Naive B cell (primary cell): Measurements from ENCODE around the gene CAV1. TPM values are rescaled to one million over a fixed set of nuclear protein-coding genes. Genes with fewer than 3 reads are reported as not detected.

Source experiments
- ATAC-seq, 2 donors: fragments of 150-1000 bp; cut with Tn5 transposase; 2 replicates each; pipeline ENCODE4 v1.10.0; 2021; ENCODE audit warnings: low read depth in 2 of 2, mild to moderate bottlenecking in 2 of 2, moderate library complexity in 2 of 2
- DNase-seq: peaks from one replicate; pipeline ENCODE4 v3.0.0; 2022
- H3K27ac Mint-ChIP-seq, 6 donors: one replicate each; pipeline ENCODE4 v1.8.0; 2020 to 2022; ENCODE audit warnings: mild to moderate bottlenecking in 6 of 6, mixed read lengths in 6 of 6, moderate library complexity in 5 of 6, inconsistent platforms in 2 of 6
- H3K27me3 Mint-ChIP-seq, 3 donors: one replicate each; pipeline ENCODE4 v1.8.0; 2021 to 2022; ENCODE audit warnings: mixed read lengths in 3 of 3, mild to moderate bottlenecking in 1 of 3
- H3K36me3 Mint-ChIP-seq, 2 donors: one replicate each; pipeline ENCODE4 v1.8.0; 2020 to 2022; ENCODE audit warnings: mixed read lengths in 2 of 2, inconsistent platforms in 1 of 2, mild to moderate bottlenecking in 1 of 2
- H3K4me1 Mint-ChIP-seq, 3 donors: one replicate each; pipeline ENCODE4 v1.8.0; 2020 to 2022; ENCODE audit warnings: mixed read lengths in 3 of 3, inconsistent platforms in 1 of 3, mild to moderate bottlenecking in 1 of 3, moderate library complexity in 1 of 3
- H3K4me3 Mint-ChIP-seq, 8 donors: one replicate each; pipeline ENCODE4 v1.8.0; 2020 to 2022; ENCODE audit warnings: mild to moderate bottlenecking in 8 of 8, mixed read lengths in 8 of 8, moderate library complexity in 8 of 8, inconsistent platforms in 2 of 8
- H3K9me3 Mint-ChIP-seq, 7 donors: one replicate each; pipeline ENCODE4 v1.8.0; 2020 to 2022; ENCODE audit warnings: mixed read lengths in 7 of 7, mild to moderate bottlenecking in 5 of 7, inconsistent platforms in 2 of 7, moderate library complexity in 1 of 7
- polyA plus RNA-seq, 6 donors: library from polyadenylated mRNA; unstranded; fragments of 300-500 nt; fragmentation: Illumina TruSeq; gene quantifications; one replicate each; pipeline ENCODE4 v1.2.3, GENCODE V29; 2021; ENCODE audit warnings: low read depth in 6 of 6

Gene CAV1
- polyA plus RNA-seq, 6 donors from 2014 or later = 0.73 to 9.0 (median 4.8) TPM

DNA sequence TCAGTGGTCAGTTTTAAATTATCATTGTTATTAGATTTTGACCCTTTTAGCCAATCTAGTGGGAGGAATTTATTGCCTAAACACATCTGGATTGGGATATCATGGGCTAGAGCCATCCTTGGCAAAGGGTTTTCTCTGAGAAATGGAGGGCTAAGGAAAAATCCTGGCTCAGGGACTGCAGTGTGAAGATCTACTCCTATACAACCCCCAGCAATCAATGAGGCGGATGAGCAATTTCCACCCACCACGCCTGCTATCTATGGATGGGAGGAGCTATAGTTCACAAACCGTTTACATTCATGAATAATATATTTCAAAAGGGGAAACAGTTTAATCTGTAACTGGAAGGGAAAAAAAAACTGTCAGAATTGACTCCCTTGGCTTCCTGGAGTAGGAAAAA is 2.7 kb downstream of the CAV1 start:
- no peaks in the 10 kb centered on the region for H3K9me3 Mint-ChIP-seq
- no peak overlapping the region for H3K27ac Mint-ChIP-seq
- peaks cover 23 to 36% (median 31%) of the 10 kb centered on the region in 3 donors for H3K27me3 Mint-ChIP-seq
- no peaks in the 10 kb centered on the region for H3K36me3 Mint-ChIP-seq
- H3K4me3 Mint-ChIP-seq = peak overlapping the region in 1 of 8 donors; percentile 77
- H3K4me1 Mint-ChIP-seq = peaks cover 18 to 35% (median 29%) of the 10 kb centered on the region in 3 donors
- DNase-seq (no peak), ATAC-seq (no peak)

DNA sequence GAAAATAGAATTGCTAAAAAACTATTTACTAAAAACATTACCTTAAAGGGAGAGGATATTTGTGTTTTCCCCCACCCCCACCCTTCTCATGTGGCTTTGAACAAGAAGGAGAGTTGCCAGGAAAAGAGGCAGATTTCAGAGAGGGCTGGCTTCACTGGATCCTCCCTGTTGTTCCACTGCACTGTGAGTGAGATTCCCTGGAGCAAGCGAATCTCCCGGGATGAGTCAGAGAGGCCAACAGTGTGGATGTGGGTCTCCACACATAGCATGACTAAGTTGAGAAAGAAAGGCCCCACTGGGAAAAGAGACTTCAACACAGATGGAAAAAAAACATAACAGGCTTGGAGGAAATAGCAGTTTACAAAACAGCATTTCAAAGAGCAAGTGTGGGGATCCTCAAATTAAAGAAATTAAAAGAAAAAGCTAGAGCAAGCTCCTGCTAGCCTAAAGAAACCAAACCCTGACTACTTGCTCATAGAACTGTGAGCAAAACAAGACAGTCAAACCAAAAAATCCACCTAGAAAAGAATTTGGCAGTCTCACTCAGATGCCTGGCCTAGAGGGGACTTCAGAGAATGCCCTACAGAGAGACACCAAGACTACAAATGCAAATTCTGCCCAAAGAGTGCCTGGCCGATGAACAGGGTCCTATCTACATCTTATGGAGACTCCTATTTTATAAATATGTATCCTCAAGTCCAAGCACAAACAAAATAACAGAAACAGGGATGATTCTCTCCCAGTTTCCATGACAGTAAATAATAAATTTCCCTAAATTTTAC is 3.4 kb downstream of the CAV1 start:
- Mint-ChIP-seq H3K4me1 (peaks cover 18 to 35% (median 29%) of the 10 kb centered on the region in 3 donors), H3K27ac (no peak overlapping the region), H3K9me3 (no peaks in the 10 kb centered on the region), H3K4me3 (peak overlapping the region in 1 of 8 donors; percentile 3), H3K27me3 (peaks cover 18 to 29% (median 25%) of the 10 kb centered on the region in 3 donors), H3K36me3 (no peaks in the 10 kb centered on the region)
- ATAC-seq (no peak), DNase-seq (no peak)

DNA sequence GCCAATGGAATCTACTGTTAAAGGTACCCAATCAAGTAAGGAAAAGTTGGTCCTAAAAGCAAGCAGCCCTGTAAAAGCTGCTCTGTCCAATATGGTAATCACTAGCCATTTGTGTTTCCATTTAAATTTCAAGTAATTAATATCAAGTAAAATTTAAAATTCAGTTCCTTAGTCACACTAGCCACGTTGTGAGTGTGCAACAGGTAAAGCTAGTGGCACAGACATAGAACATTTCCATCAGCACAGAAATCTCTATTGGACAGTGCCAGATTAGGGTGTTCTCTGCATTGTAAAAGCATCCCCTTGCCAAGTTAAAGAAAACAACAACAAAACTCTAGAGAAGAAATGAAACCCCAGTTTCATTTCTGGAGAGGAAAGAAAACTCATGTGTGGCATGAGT is 4.4 kb downstream of the CAV1 start:
- Mint-ChIP-seq H3K27me3 (peaks cover 12 to 23% (median 15%) of the 10 kb centered on the region in 3 donors), H3K4me3 (no peak overlapping the region), H3K36me3 (no peaks in the 10 kb centered on the region), H3K9me3 (no peaks in the 10 kb centered on the region), H3K4me1 (peaks cover 18 to 29% (median 29%) of the 10 kb centered on the region in 3 donors), H3K27ac (no peak overlapping the region)
- no peak for ATAC-seq
- no peak for DNase-seq

DNA sequence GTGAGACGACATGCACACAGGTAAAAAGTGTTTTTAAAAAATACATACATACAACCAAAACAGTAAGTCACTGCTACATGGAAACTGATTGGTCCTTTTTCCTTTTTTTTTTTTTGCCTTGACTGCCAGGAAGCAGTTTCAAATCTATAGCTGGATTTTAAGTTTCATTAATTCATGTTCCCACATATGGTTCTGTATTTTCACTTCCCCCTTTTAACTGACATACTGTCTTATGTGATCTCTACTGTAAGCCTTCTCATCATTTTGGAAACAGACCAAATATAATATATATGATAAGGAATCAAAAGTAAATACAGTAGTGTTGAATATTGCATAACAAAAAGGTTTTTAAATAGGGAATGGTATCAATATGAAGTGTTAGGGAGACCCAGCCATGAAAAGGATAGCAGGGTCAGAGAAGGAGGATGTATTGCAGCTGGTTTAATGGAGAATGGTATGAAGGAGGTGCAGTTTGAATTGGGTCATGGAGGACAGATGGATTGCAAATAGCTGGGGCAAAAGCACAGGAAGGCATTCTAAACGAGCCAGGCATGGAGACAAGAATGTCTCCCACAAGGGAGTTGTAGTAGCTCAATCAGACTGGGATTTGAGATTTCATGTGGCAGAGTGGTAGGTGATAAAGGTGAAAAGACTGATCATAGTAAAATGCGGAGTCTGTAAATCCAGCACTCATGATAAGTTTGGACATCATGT is 5.4 kb downstream of the CAV1 start:
- Mint-ChIP-seq H3K4me1 (peaks cover 11 to 21% (median 21%) of the 10 kb centered on the region in 3 donors), H3K4me3 (no peak overlapping the region), H3K9me3 (no peaks in the 10 kb centered on the region), H3K27me3 (peaks cover 7 to 14% (median 12%) of the 10 kb centered on the region in 3 donors), H3K27ac (no peak overlapping the region), H3K36me3 (no peaks in the 10 kb centered on the region)
- no peak for ATAC-seq
- no peak for DNase-seq

DNA sequence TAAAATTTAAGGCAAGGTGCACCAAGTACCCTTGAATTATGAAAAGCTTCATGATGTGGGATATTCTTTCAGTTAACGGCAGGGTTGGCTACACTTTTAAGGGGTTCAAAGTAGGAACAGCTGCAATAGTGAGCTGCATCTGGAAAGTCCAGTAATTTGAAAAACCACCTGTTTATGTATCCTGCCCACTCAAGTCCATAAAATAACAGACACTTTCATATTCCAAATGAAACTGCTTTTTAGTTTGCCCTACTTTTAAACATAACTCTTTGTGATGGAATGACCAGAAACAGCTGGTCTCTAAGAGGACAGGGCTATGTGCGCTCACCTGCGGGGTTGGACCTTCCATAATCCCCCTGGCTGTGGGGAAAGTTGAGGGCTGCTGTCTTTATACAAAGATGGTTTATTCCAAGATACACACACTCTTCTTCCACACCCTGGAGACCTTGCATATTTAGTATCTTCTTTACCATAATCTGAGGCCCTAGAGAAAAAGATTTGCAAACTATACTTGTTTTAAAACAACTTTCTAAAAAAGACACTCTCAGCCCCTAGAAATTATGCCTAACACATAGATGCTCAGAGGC is 7.4 kb downstream of the CAV1 start:
- ATAC-seq (no peak), DNase-seq (no peak)
- Mint-ChIP-seq H3K27ac (no peak overlapping the region), H3K4me1 (peaks cover 4 to 6% (median 6%) of the 10 kb centered on the region in 3 donors), H3K4me3 (no peak overlapping the region), H3K36me3 (no peaks in the 10 kb centered on the region), H3K9me3 (peaks cover 0 to 2% (median 0%) of the 10 kb centered on the region in 7 donors), H3K27me3 (peaks cover 0 to 2% (median 0%) of the 10 kb centered on the region in 3 donors)

DNA sequence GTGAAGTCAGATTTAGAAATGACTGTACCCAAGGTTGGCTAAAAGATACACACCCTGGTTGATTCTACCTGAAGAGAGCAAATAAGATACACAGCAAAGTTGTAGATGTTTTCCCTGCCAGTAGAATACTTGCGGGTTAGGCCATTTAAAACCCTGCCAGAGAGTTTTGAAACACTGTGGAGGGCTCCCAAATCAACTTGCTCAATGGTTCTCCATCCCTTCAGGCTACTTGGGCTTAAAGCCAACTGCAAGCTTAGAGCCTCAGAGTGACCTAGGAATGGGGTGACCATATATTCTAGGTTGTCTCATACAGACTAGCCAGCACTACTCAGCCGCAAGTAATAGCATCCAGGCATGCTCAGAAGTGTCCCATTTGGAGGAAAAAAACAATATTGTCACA is 10.0 kb downstream of the CAV1 start:
- Mint-ChIP-seq H3K36me3 (peaks cover 4 to 12% of the 10 kb centered on the region in 2 donors), H3K27me3 (peaks cover 0 to 10% (median 0%) of the 10 kb centered on the region in 3 donors), H3K4me1 (peaks cover 4 to 6% (median 6%) of the 10 kb centered on the region in 3 donors), H3K4me3 (no peak overlapping the region), H3K27ac (no peak overlapping the region), H3K9me3 (peaks cover 3 to 15% (median 6%) of the 10 kb centered on the region in 7 donors)
- no peak for ATAC-seq
- no peak for DNase-seq

DNA sequence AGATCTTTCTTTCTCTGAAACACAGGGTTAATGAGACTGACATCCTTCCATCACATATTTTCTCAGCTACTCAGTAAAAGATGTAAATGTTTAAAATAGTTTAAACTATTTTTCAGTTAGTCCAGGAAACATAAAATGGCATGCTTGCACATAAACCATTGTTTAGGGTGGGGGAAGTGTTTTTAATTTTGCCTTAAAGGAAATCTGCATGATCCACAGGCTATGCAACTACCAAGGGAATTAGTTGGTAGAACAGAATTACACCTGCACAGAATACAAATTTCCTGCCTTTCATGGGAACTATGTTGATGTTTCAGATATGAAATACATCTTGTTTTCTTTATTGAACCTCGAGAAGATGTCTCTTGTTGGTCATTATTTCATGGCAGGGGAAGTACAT is 10.6 kb downstream of the CAV1 start:
- Mint-ChIP-seq H3K27me3 (peaks cover 0 to 10% (median 0%) of the 10 kb centered on the region in 3 donors), H3K36me3 (peaks cover 4 to 12% of the 10 kb centered on the region in 2 donors), H3K27ac (no peak overlapping the region), H3K4me1 (peaks cover 1 to 3% (median 2%) of the 10 kb centered on the region in 3 donors), H3K9me3 (peaks cover 3 to 15% (median 6%) of the 10 kb centered on the region in 7 donors), H3K4me3 (no peak overlapping the region)
- DNase-seq (no peak), ATAC-seq (no peak)

DNA sequence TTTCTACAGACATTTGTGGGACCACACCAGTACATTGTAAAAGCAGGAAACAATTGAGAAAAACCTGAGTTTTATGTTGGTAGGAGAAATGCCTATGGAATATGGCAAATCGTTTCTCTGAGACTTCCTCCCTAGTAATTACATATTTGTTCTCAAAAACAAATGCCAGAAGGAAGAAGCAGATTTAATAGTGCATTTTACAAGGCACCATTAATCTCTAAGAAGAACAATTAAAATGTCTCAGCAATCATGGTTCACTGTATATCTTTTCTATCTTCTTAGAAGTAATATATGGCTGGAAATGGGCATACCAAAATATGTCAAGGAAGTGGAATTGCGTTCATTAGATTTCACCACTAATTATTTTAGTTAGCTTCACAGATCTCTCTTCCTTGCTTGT is 13.3 kb downstream of the CAV1 start:
- no peak for ATAC-seq
- no peak for DNase-seq
- H3K27me3 Mint-ChIP-seq = peaks cover 0 to 18% (median 7%) of the 10 kb centered on the region in 3 donors
- no peak overlapping the region for H3K4me3 Mint-ChIP-seq
- no peak overlapping the region for H3K27ac Mint-ChIP-seq
- H3K36me3 Mint-ChIP-seq = peaks cover 4 to 12% of the 10 kb centered on the region in 2 donors
- H3K9me3 Mint-ChIP-seq = peaks cover 3 to 15% (median 6%) of the 10 kb centered on the region in 7 donors
- H3K4me1 Mint-ChIP-seq = no peaks in the 10 kb centered on the region

DNA sequence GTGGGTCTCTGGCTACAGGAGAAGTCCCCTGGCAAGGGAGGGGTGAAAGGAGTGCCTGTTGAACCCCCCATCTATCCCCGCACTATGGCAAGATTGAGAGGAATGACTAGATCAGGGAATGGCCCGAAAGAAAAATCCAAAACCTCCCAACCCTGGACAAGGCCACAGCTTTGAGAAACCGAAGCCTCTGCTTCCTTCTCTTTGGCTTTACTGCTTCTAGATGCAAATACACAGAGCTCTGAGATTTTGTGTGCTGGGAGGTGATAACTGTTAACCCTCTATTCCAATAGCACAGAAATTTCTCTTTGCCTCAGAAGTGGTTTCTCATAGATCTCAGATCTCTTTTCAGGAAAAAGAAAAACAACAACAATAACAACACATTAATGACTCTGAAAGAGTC is 15.0 kb downstream of the CAV1 start:
- Mint-ChIP-seq H3K4me1 (no peaks in the 10 kb centered on the region), H3K27me3 (peaks cover 0 to 18% (median 7%) of the 10 kb centered on the region in 3 donors), H3K36me3 (peaks cover 4 to 12% of the 10 kb centered on the region in 2 donors), H3K4me3 (no peak overlapping the region), H3K27ac (no peak overlapping the region), H3K9me3 (peaks cover 3 to 15% (median 6%) of the 10 kb centered on the region in 7 donors)
- DNase-seq (no peak), ATAC-seq (no peak)

DNA sequence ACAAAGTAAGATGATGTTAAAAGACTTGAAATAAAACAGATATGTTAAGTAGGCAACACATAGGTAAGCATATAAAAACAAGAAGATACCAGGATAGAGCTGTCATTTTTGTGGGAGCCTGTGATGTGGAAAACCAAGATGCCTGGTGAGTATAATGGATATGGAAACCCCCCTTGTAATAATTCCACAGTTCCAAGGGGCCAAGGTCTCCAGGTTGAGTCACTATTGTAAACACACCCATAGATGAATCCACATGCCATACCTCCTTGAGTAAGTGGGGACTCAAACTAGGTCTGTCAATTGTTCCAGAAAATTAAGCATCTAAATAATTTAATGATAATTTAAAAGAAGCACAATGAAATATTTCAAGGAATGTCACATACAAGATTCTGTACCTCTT is 15.9 kb downstream of the CAV1 start:
- DNase-seq (no peak), ATAC-seq (no peak)
- H3K4me1 Mint-ChIP-seq = no peaks in the 10 kb centered on the region
- H3K4me3 Mint-ChIP-seq = no peak overlapping the region
- H3K9me3 Mint-ChIP-seq = peaks cover 3 to 15% (median 6%) of the 10 kb centered on the region in 7 donors
- peaks cover 0 to 18% (median 7%) of the 10 kb centered on the region in 3 donors for H3K27me3 Mint-ChIP-seq
- H3K36me3 Mint-ChIP-seq = peaks cover 4 to 12% of the 10 kb centered on the region in 2 donors
- peak overlapping the region in 1 of 6 donors; percentile 83 for H3K27ac Mint-ChIP-seq

DNA sequence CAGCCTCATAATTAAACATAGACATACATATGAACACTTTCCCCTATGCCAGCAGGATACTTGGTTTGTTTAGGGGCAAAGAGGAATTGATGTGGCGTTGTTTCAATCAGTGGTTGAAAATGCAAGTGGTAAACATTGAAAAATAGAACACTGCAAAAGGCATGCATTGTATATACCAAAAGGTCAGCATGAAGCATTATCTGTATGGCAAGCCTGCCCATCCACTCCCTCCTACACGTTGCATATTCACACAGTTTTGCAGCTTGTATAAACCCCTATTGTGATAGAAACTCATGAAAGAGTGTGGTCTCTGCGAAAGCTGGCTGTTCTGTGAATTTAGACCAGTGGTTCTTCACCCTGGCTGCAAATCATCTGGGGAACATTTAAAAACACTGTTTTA is 17.1 kb downstream of the CAV1 start:
- Mint-ChIP-seq H3K9me3 (peaks cover 3 to 15% (median 6%) of the 10 kb centered on the region in 7 donors), H3K27me3 (peaks cover 0 to 18% (median 7%) of the 10 kb centered on the region in 3 donors), H3K4me3 (no peak overlapping the region), H3K36me3 (peaks cover 4 to 12% of the 10 kb centered on the region in 2 donors), H3K4me1 (no peaks in the 10 kb centered on the region), H3K27ac (no peak overlapping the region)
- DNase-seq = no peak
- no peak for ATAC-seq

DNA sequence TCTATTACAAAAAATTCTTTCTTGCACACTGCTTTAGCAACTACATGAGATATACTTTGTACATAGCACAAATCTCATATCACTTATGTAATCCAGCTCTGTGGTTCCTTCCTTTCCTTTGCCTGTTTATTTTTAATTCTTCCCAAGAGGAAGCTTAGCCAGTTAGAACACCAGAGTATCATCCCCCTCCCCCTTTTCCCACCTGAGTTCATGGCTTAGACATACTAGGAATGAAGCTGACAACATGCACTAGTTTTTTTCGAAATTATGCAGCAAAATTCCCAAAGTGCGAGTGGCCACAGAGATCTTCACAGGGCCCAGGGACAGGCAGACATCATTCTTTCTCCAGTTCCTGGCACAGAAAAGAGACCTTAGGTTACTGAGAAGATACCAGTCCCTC is 17.8 kb downstream of the CAV1 start:
- H3K9me3 Mint-ChIP-seq = peaks cover 3 to 15% (median 6%) of the 10 kb centered on the region in 7 donors
- no peak overlapping the region for H3K27ac Mint-ChIP-seq
- peaks cover 0 to 18% (median 7%) of the 10 kb centered on the region in 3 donors for H3K27me3 Mint-ChIP-seq
- ATAC-seq (no peak), DNase-seq (no peak)
- H3K4me3 Mint-ChIP-seq = no peak overlapping the region
- no peaks in the 10 kb centered on the region for H3K4me1 Mint-ChIP-seq
- peaks cover 4 to 12% of the 10 kb centered on the region in 2 donors for H3K36me3 Mint-ChIP-seq

DNA sequence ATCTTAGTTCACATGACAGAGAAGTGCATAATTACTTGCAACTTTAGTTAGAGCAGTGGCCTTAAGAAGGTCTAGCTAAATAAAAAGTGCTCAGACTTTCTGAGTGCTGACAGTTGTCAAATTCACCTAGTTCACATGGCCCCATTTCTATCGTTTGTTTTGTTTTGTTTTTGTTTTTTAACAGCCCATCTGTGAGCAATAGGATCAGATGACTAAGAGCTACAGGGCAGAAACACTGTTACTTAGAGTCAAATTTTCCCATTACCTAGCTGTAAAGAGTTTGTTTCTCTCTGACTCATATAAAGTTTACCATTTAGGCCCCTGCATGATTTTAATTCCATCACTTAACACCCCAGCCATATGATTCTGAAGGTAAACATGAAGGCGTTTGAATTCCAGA is 18.8 kb downstream of the CAV1 start:
- DNase-seq (no peak), ATAC-seq (no peak)
- Mint-ChIP-seq H3K36me3 (peaks cover 4 to 9% of the 10 kb centered on the region in 2 donors), H3K4me1 (peaks cover 5 to 8% (median 6%) of the 10 kb centered on the region in 3 donors), H3K27ac (no peak overlapping the region), H3K4me3 (no peak overlapping the region), H3K27me3 (peaks cover 0 to 16% (median 9%) of the 10 kb centered on the region in 3 donors), H3K9me3 (peaks cover 3 to 7% (median 5%) of the 10 kb centered on the region in 7 donors)
